WERI-Rb-1 (cell line): Measurements from ENCODE around the gene RAB3IL1.
A peak's percentile ranks its signal among the peaks of the same experiment; 100 is the strongest.

Source experiments
- DNase-seq: peaks from one replicate; pipeline ENCODE4 v3.0.0-alpha.2; 2020
- H3K27ac ChIP-seq: fragments of 250-450 bp; sonication (Bioruptor Pico); 2 replicates; pipeline ENCODE4 v1.5.1; 2020; ENCODE audit warnings: mild to moderate bottlenecking, moderate library complexity
- H3K27me3 ChIP-seq: fragments of 250-450 bp; sonication (Bioruptor Pico); 2 replicates; pipeline ENCODE4 v1.5.1; 2021; ENCODE audit warnings: mild to moderate bottlenecking, low read depth, moderate library complexity; ENCODE audit not compliant: insufficient read depth, severe bottlenecking
- H3K36me3 ChIP-seq: fragments of 250-450 bp; sonication (Bioruptor Pico); 2 replicates; pipeline ENCODE4 v1.5.1; 2020; ENCODE audit warnings: mild to moderate bottlenecking, moderate library complexity
- H3K4me3 ChIP-seq: 2 replicates; pipeline ENCODE4 v1.5.1; 2011; ENCODE audit warnings: low read depth, mild to moderate bottlenecking, control low read depth, low read length
- H3K9me3 ChIP-seq: fragments of 250-450 bp; sonication (Bioruptor Pico); 2 replicates; pipeline ENCODE4 v1.5.1; 2021; ENCODE audit warnings: mild to moderate bottlenecking, moderate library complexity; ENCODE audit not compliant: severe bottlenecking
- CTCF ChIP-seq: IDR thresholded peaks from 2 replicates; pipeline ENCODE4 v1.5.1; 2011; ENCODE audit warnings: low read depth, mild to moderate bottlenecking, control low read depth, inconsistent platforms, low read length

Gene RAB3IL1

DNA sequence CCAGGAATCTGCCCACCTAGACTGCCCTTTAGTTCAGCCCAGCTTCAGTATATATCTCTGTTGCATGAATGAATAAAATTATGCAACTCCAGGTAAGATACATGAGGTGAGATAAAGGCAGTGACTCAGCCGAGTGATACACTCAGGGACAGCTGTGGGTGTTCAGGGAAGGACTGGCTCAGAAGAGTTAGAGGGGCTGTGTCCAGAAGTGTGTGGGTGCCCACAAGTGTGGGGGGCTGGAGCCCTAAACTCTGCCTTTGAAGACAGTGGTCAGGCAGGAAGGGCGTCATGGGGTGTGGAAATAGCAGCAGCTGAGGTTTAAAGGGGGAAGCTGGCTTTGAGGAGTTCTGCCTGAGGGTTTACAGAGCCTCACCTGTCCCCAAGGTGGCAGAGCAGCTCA lies 41.7 kb upstream of the RAB3IL1 start:
- no peak for TF ChIP-seq CTCF
- H3K9me3 ChIP-seq: no peaks in the 10 kb centered on the region
- peaks cover 11% of the 10 kb centered on the region for H3K36me3 ChIP-seq
- no peak for DNase-seq
- no peak overlapping the region for H3K27ac ChIP-seq
- H3K27me3 ChIP-seq: peaks cover 2% of the 10 kb centered on the region
- no peak overlapping the region for H3K4me3 ChIP-seq

GRCh38 chr11:61958590-61958989 lies 41.2 kb upstream of the RAB3IL1 start:
- H3K27ac ChIP-seq: no peak overlapping the region
- no peak for DNase-seq
- peaks cover 2% of the 10 kb centered on the region for H3K27me3 ChIP-seq
- H3K4me3 ChIP-seq: no peak overlapping the region
- peaks cover 6% of the 10 kb centered on the region for H3K36me3 ChIP-seq
- H3K9me3 ChIP-seq: no peaks in the 10 kb centered on the region
- no peak for TF ChIP-seq CTCF

DNA sequence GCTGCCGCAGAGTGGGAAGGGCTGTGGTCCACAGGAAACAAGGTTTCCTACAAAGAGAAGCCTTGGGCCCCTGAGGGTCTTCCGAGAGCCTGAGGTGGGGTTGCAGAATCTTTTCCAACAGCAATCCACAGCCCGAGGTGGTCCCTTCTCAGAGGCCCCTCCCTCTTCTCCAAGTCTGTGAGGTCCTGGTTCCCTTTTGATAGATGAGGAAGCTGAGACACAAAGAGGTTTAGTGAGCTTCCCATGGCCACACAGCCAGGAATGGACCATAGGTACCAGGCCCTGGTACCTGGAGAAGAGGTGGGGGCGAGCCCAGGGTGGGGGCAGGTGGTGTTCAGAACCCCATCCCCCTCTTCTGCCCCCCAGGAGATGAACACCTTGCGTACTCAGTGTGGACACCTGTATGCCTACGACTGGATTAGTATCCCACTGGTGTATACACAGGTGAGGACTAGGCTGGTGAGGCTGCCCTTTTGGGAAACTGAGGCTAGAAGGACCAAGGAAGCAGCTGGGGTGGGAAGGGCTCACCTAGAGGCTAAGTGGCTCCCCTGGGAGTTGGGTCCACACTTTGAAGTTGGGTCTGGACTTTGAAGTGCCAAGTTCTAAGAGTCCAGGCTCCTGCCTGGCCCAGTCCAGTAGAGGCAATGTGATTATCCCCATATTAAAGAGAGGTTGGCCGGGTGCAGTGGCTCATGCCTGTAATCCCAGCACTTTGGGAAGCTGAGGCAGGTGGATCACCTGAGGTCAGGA lies 39.8 kb upstream of the RAB3IL1 start:
- DNase-seq: no peak
- Histone ChIP-seq H3K36me3 (no peaks in the 10 kb centered on the region), H3K27me3 (peaks cover 2% of the 10 kb centered on the region), H3K4me3 (no peak overlapping the region), H3K9me3 (no peaks in the 10 kb centered on the region), H3K27ac (no peak overlapping the region)
- no peak for TF ChIP-seq CTCF

DNA sequence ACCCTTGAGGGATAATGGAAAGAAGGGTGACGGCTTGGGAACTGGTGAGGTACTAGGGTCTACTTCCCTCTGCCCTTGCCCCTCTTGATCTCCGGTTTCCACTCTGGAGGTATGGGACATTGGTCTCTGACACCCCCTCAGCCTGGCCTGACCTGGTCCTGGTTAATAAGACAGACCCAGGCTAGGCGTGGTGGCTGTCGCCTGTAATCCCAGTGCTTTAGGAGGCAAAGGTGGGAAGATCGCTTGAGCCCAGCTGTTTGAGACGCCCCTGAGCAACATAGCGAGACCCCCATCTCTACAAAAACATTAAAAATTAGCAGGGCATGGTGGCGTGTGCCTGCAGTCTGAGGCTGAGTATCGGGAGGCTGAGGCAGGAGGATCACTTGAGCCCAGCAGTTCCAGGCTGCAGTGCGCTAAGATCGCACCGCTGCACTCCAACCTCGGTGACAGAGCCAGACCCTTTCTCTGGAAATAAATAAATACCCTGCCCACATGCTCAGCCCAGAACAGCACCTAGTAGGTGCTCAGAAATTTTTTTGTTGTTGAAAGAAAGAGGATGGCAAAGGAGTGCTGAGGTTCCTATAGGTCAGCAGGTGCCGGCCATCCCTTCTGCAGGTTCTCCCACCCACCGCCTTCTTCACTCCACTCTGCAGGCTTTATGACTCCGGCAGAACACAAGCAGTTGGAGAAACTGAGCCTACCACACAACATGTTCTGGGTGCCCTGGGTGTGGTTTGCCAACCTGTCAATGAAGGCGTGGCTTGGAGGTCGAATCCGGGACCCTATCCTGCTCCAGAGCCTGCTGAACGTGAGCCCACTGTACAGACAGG lies 39.0 kb upstream of the RAB3IL1 start:
- Histone ChIP-seq H3K36me3 (no peaks in the 10 kb centered on the region), H3K27me3 (peaks cover 2% of the 10 kb centered on the region), H3K27ac (no peak overlapping the region), H3K4me3 (no peak overlapping the region), H3K9me3 (no peaks in the 10 kb centered on the region)
- no peak for DNase-seq
- no peak for TF ChIP-seq CTCF

- Histone ChIP-seq H3K27me3 (peaks cover 2% of the 10 kb centered on the region), H3K4me3 (peak overlapping the region; percentile 47), H3K9me3 (no peaks in the 10 kb centered on the region), H3K27ac (no peak overlapping the region), H3K36me3 (no peaks in the 10 kb centered on the region)
- TF ChIP-seq CTCF: no peak
- DNase-seq: peak; percentile 62
These were observed 38.2 kb upstream of the RAB3IL1 start for GRCh38 chr11:61955422-61956135.
